IMR-90 (cell line): ENCODE results near the gene CASK. TPM values are rescaled to one million over a fixed set of nuclear protein-coding genes. Genes with fewer than 3 reads are reported as not detected.

Source experiments
- ATAC-seq: fragments of 200-7000 bp; cut with Tn5 transposase; 2 replicates; pipeline ENCODE4 v1.9.1; 2020; ENCODE audit warnings: low read depth, mild to moderate bottlenecking, moderate library complexity
- BruUV-seq: library from RNA; stranded (reverse); fragments of 400-500 nt; replicated peaks from 2 replicates; lab custom pipeline; 2021; lab: Mats Ljungman, UMichigan
- CTCF ChIA-PET: fragments of 300-600 bp; formaldehyde crosslinking; extraction: SDS; loops from one replicate; lab custom pipeline; 2021; ENCODE audit warnings: antibody characterized with exemption; lab: Yijun Ruan, JAX
- POLR2A ChIA-PET: fragments of 300-600 bp; sonication (Branson Sonifier 250); formaldehyde crosslinking; loops from one replicate; lab custom pipeline; 2022; ENCODE audit warnings: antibody characterized with exemption; ENCODE audit not compliant: unreplicated experiment; lab: Charles Lee
- DNase-seq: peaks from one replicate; pipeline ENCODE4 v3.0.0; 2013
- H2AFZ ChIP-seq: replicated peaks from 2 replicates; pipeline ENCODE3; 2013; ENCODE audit warnings: low read length, mild to moderate bottlenecking; ENCODE audit not compliant: poor library complexity
- H2AK5ac ChIP-seq: 2 replicates; pipeline ENCODE4 v1.6.1; 2013; ENCODE audit warnings: low read depth, low read length, inconsistent platforms
- H2AK9ac ChIP-seq: replicated peaks from 2 replicates; pipeline ENCODE3; 2013; ENCODE audit warnings: mild to moderate bottlenecking, low read depth, low read length, moderate library complexity; ENCODE audit not compliant: poor library complexity
- H2BK120ac ChIP-seq: 2 replicates; pipeline ENCODE4 v1.6.1; 2013; ENCODE audit warnings: low read depth, low read length, inconsistent platforms
- H2BK15ac ChIP-seq: 3 replicates; pipeline ENCODE4 v1.6.1; 2013; ENCODE audit warnings: low read depth, low read length, inconsistent platforms
- H2BK20ac ChIP-seq: 2 replicates; pipeline ENCODE4 v1.6.1; 2013; ENCODE audit warnings: low read depth, mild to moderate bottlenecking, inconsistent platforms, low read length, moderate library complexity
- H2BK5ac ChIP-seq: 2 replicates; pipeline ENCODE4 v1.6.1; 2013; ENCODE audit warnings: mild to moderate bottlenecking, low read depth, low read length, inconsistent platforms; ENCODE audit not compliant: poor library complexity, severe bottlenecking
- H3K14ac ChIP-seq: replicated peaks from 2 replicates; pipeline ENCODE4 v1.6.1; 2013; ENCODE audit warnings: low read depth, low read length, inconsistent platforms
- H3K18ac ChIP-seq: 2 replicates; pipeline ENCODE4 v1.6.1; 2013; ENCODE audit warnings: low read depth, low read length, control low read depth
- H3K23ac ChIP-seq: 2 replicates; pipeline ENCODE4 v1.6.1; 2013; ENCODE audit warnings: low read depth, low read length, inconsistent platforms
- H3K27ac ChIP-seq: 2 replicates; pipeline ENCODE4 v1.5.1; 2013; ENCODE audit warnings: mild to moderate bottlenecking, control low read depth, low read length; ENCODE audit not compliant: insufficient read depth
- H3K27me3 ChIP-seq: 2 replicates; pipeline ENCODE4 v1.6.1; 2013; ENCODE audit warnings: low read length; ENCODE audit not compliant: control insufficient read depth, insufficient read depth
- H3K36me3 ChIP-seq: 2 replicates; pipeline ENCODE4 v1.6.1; 2013; ENCODE audit warnings: low read length, mixed read lengths; ENCODE audit not compliant: control insufficient read depth, insufficient read depth
- H3K4ac ChIP-seq: 2 replicates; pipeline ENCODE4 v1.6.1; 2013; ENCODE audit warnings: low read depth, low read length, inconsistent platforms
- H3K4me1 ChIP-seq: 2 replicates; pipeline ENCODE4 v1.6.1; 2013; ENCODE audit warnings: low read length, mixed read lengths; ENCODE audit not compliant: control insufficient read depth, insufficient read depth
- H3K4me2 ChIP-seq: 2 replicates; pipeline ENCODE4 v1.6.1; 2013; ENCODE audit warnings: low read depth, mild to moderate bottlenecking, control low read depth, low read length, moderate library complexity
- H3K4me3 ChIP-seq: 2 replicates; pipeline ENCODE4 v1.5.1; 2013; ENCODE audit warnings: low read depth, mild to moderate bottlenecking, control low read depth, low read length, moderate library complexity; ENCODE audit not compliant: insufficient read depth
- H3K56ac ChIP-seq: 2 replicates; pipeline ENCODE4 v1.6.1; 2013; ENCODE audit warnings: low read length, inconsistent platforms; ENCODE audit not compliant: insufficient read depth; ENCODE audit errors: extremely low read depth
- H3K79me1 ChIP-seq, 2 experiments: 2 replicates each; pipeline ENCODE4 v1.6.1; 2013; ENCODE audit warnings: low read length in 2 of 2, inconsistent platforms in 1 of 2, low read depth in 1 of 2
- H3K9ac ChIP-seq: 2 replicates; pipeline ENCODE4 v1.6.1; 2013; ENCODE audit warnings: low read depth, low read length, control low read depth
- H3K9me1 ChIP-seq: 2 replicates; pipeline ENCODE4 v1.6.1; 2013; ENCODE audit warnings: low read length, inconsistent platforms; ENCODE audit not compliant: insufficient read depth
- H3K9me3 ChIP-seq: 2 replicates; pipeline ENCODE4 v1.6.1; 2013; ENCODE audit warnings: low read length; ENCODE audit not compliant: control insufficient read depth, insufficient read depth
- H4K20me1 ChIP-seq: 2 replicates; pipeline ENCODE4 v1.6.1; 2013; ENCODE audit warnings: low read length, inconsistent platforms; ENCODE audit not compliant: insufficient read depth
- H4K5ac ChIP-seq: 2 replicates; pipeline ENCODE4 v1.6.1; 2013; ENCODE audit warnings: mild to moderate bottlenecking, low read depth, low read length, control low read depth
- H4K8ac ChIP-seq, 2 experiments: 2 replicates each; pipeline ENCODE4 v1.6.1; 2013; ENCODE audit warnings: low read depth in 2 of 2, low read length in 2 of 2, control low read depth in 1 of 2, inconsistent platforms in 1 of 2
- H4K91ac ChIP-seq: 2 replicates; pipeline ENCODE4 v1.6.1; 2013; ENCODE audit warnings: low read depth, low read length, inconsistent platforms; ENCODE audit not compliant: insufficient read depth
- ELK1 ChIP-seq: fragments of 150-350 bp; IDR thresholded peaks from 2 replicates; pipeline ENCODE4 v1.6.1; 2016; ENCODE audit warnings: low read depth, mild to moderate bottlenecking, low read length, moderate library complexity, borderline replicate concordance
- FOS ChIP-seq: fragments of 150-350 bp; IDR thresholded peaks from 2 replicates; pipeline ENCODE4 v1.6.1; 2016; ENCODE audit warnings: low read depth, low read length
- WGBS, 2 experiments: methylation state at CpG; one replicate each; pipeline versions ENCODE4 v1.1.5 to v1.1.7; 2013; ENCODE audit warnings: missing lambda C conversion rate in 2 of 2; ENCODE audit not compliant: insufficient read length in 1 of 2; ENCODE audit errors: extremely low coverage in 2 of 2; 5-methylcytosine and 5-hydroxymethylcytosine counted together
- dilution Hi-C: fragments of 300-500 bp; cut with HindIII; formaldehyde crosslinking; loops from one replicate; pipeline ENCODE4 v1.14.3; 2018; ENCODE audit warnings: low sequenced_read_pairs; ENCODE audit not compliant: unreplicated experiment
- in situ Hi-C: fragments of 300-500 bp; cut with MboI; formaldehyde crosslinking; loops from 3 replicates; pipeline ENCODE4 v1.14.3; 2019; ENCODE audit warnings: low sequenced_read_pairs, inconsistent platforms, mixed read lengths
- intact Hi-C: fragments of 100-400 bp; cut with micrococcal nuclease; formaldehyde crosslinking; loops from 2 replicates; pipeline ENCODE4 v1.10.0; 2022
- polyA plus RNA-seq, 3 experiments: library from polyadenylated mRNA; depleted of rRNA; stranded (reverse); fragments of >200 nt; gene quantifications; 2 replicates each; pipeline ENCODE4 v1.2.3, GENCODE V29; 2012; ENCODE audit warnings: low replicate concordance in 1 of 3
- total RNA-seq: library from RNA; depleted of rRNA; stranded (reverse); fragments of >200 nt; gene quantifications from 2 replicates; pipeline ENCODE4 v1.2.3, GENCODE V29; 2012

The CASK gene
- total and polyA plus RNA-seq, 2 of the 4 experiments (the other 2 are of a cell fraction): 9.4 to 17.7 TPM

DNA sequence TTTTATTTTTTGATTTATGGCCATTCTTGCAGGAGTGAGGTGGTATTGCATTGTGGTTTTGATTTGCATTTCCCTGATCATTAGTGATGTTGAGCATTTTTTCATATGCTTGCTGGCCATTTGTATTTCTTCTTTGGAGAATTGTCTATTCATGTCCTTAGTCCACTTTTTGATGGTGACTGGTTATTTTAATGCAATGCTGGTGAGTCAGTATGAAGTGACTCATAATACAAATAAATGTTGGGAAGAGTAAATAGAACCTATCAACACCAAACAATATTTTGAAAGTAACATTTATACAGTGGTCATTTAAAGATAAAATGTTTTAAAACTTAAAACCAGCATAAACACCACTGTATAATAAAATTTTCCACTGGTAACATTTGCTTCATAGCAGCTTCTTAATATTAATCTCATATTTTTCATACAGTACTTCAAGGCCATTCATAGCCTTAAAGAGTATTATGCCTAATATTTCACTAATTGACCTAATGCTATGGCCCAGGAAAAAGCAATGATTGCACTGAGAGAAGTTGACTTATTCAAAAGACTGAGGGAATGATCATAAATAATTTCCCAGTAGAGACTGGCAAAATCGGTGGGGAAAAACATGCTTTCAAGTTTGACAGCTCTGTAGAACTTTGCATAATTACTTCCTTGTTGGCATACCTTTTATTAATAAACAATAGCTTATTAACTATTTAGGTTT lies 33.9 kb downstream of the CASK start:
- DNase-seq (peak; percentile 58), ATAC-seq (peak; percentile 66)
- Histone ChIP-seq H3K9me1 (no peaks in the 10 kb centered on the region), H2AFZ (no peak overlapping the region), H3K4me3 (no peak overlapping the region), H3K36me3 (no peaks in the 10 kb centered on the region), H3K4me1 (no peaks in the 10 kb centered on the region), H3K18ac (no peak overlapping the region), H4K8ac (no peak overlapping the region), H2BK20ac (no peak overlapping the region), H2BK120ac (no peak overlapping the region), H4K91ac (no peak overlapping the region), H4K20me1 (no peaks in the 10 kb centered on the region), H3K14ac (no peak overlapping the region), H3K4me2 (peak overlapping the region; percentile 21; the same call in 1 of the 2 replicates), H2BK15ac (no peak overlapping the region), H2AK5ac (no peak overlapping the region), H2AK9ac (no peak overlapping the region), H2BK5ac (peak overlapping the region; percentile 51), H3K9ac (no peak overlapping the region), H3K56ac (no peak overlapping the region), H4K5ac (no peak overlapping the region), H3K23ac (no peak overlapping the region), H3K79me1 (peaks cover 0 to 3% of the 10 kb centered on the region in 2 experiments; a peak in 2 of 4 replicates), H3K27me3 (no peaks in the 10 kb centered on the region), H3K4ac (no peak overlapping the region), H3K27ac (no peak overlapping the region), H3K9me3 (no peaks in the 10 kb centered on the region)
- dilution Hi-C loops: no loop called here
- no CpG with 5 or more reads among the region's 1 CpG for WGBS, 2 experiments
- TF ChIP-seq FOS (peak; percentile 77; the same call in 1 of the 2 replicates), ELK1 (no peak)
- CTCF ChIA-PET: no interaction called here
- intact Hi-C loops: loop anchor here (2.0 kb wide), 1 partner anchor 57 kb away; no protein-coding TSS in a partner anchor
- BruUV-seq: no TSS peak
- in situ Hi-C loops: no loop called here
- POLR2A ChIA-PET: no interaction called here
